HG03064 (cell line): Measurements from ENCODE around the gene SPARCL1.
"Not testable (repeated sequence)": the region's sequence is repeated elsewhere in the genome, so short reads cannot be mapped to it uniquely, and the experiment has no call there.

ENCODE experiments used
- ATAC-seq: cut with Tn5 transposase; IDR thresholded peaks from one replicate; pipeline ENCODE4 v1.9.1; 2021; ENCODE audit warnings: low read depth; ENCODE audit not compliant: unreplicated experiment

SPARCL1 gene

DNA sequence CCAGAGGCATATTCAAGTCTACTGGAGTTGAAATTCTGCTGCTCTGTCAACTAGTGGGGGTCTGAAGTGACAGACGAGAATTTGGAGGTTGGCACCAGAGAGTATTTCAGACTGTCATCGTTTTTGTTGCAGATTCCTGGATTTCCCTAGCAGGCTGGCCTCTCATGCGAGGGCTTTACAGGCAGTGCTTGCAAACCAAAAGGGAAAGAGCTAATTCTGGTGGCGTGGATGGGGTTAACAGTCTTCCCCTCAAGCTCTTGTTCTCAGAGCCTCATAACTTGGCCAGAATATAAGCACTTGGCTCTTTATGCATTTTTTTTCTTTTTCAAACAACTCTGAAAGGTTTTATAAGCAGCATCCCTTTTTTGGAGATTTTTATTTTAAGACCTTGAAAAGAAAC lies at the start of gene SPARCL1:
SPARCL1 (minus strand) TSS at position 190 of the 400 bp plus-strand sequence. CDS start 29,802 bp downstream, outside the sequence.
- ATAC-seq, result no peak

GRCh38 chr4:87575983-87576382 lies 46.8 kb upstream of the SPARCL1 start:
- no peak for ATAC-seq

- no peak for ATAC-seq
These were observed 46.2 kb upstream of the SPARCL1 start for GRCh38 chr4:87575408-87575807.

DNA sequence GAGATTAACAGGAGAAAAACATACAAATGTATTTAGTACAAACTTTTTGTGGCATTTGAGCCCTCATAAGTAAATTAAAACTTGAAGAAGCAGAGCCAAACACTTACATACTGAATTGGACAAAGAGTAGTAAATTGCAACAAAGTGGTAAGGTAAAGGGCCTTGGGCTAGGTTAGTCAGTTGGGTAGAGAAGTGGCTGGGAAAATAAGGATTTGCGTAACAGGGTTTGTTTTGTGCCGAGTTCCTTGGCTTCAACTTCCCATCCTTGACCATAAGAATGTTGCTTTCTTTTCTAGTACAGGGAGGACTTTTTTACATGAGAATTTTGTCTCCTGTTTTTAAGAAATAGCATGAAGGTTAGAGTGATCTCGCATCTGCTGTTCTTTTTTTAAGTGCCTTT lies 45.8 kb upstream of the SPARCL1 start:
- no peak for ATAC-seq

GRCh38 chr4:87574376-87574775 lies 45.2 kb upstream of the SPARCL1 start:
- not testable (repeated sequence) for ATAC-seq

DNA sequence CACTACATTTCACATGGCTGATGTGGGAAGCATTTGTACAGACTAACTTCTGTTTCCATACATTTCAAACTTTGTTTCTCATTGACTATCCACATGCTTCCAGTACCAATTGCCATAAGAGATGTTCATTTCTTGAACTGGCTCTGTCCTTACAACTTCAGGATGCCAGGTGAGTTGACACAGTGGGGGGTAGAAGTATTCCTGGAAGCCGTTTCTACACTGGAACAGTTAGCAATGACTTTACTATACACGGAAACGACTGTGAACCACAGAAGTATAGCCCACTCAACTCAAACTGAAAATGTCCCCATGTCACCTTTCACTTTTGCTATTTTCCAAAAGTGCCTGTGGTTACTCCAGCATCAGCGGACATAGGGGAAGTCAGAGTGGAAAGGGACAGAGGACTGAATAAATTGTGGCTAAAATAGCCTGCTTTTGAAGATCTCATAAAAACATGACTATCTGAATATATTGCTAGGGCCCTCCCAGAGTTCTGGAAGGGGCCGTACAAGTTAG lies 41.2 kb upstream of the SPARCL1 start:
- no peak for ATAC-seq

DNA sequence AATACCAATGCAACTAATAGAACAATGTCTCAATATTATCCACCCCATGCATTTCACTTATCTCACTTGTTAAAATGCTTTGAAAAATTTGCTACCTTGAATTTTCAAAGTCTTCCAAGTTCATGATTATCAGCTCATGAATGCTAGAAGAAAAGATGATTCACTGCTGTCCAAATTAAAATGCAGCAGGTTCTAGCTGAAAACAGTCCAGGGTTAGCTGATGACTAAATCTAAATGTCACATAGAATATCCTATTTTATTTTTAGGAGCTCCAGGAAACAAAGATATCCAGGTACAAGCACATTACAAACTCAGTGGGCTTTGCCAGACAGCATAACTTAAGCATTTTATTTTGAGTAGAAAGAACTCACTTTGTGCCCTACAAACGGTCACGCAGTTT lies 38.0 kb upstream of the SPARCL1 start:
- ATAC-seq, result no peak

DNA sequence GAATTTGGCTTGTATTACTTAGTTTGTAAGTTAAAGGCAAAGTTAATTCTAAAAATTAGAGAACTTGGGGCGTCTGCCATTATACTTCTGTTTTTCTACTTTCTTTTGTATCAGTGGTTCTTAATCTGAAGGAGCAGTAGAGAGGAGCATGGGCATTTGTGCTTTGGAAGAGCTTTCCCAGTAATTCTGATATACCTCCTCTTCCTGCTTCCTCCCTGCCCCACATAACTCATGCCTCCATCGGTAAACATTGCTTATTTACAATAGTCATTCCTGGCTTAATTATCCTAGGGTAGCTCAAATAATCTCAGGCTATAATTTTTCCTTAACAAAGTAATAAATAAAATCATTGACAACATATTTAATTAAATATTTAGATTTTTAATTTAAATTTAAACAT lies 37.1 kb upstream of the SPARCL1 start:
- no peak for ATAC-seq

DNA sequence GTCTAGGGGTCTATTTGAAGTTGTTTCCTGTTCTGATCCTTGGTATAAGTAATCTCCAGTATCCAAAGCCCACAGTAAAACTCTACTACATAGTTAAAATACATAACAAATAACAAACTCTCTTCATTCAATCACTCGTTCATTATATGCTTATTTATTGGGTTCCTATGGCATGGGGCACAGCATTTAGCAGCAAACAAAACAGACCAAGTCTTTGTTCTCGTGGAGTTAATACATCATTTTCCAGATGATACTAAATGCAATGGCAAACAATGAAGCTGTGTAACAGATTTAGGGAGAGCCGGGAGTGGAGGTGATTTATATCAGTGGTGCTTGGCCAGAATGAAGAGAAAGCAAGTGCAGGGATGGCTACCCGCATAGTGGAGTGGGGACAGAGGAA lies 36.6 kb upstream of the SPARCL1 start:
- no peak for ATAC-seq

DNA sequence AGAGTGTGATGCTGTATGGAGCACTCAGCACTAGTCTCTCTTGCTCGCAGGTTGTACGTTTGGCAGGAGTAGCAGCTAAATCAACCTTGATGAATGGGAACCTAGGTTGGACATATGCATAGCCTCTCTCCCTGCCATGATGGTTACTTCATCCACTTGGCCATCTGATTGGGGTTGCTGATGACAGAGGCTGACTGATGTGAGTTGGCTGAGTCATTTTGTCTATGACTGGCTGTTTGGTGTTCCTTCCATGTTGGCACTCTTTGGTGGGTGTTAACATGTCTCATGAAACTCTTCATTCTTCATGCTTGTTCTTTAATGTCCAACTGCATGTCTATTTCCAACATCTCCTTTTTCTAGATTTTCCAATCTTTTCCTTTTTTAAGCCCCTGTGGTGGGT lies 31.6 kb upstream of the SPARCL1 start:
- ATAC-seq, result no peak

- peak; percentile 100 for ATAC-seq
These were observed 30.1 kb upstream of the SPARCL1 start for GRCh38 chr4:87559090-87559837.

- no peak for ATAC-seq
These were observed 28.2 kb upstream of the SPARCL1 start for GRCh38 chr4:87557348-87557747.

DNA sequence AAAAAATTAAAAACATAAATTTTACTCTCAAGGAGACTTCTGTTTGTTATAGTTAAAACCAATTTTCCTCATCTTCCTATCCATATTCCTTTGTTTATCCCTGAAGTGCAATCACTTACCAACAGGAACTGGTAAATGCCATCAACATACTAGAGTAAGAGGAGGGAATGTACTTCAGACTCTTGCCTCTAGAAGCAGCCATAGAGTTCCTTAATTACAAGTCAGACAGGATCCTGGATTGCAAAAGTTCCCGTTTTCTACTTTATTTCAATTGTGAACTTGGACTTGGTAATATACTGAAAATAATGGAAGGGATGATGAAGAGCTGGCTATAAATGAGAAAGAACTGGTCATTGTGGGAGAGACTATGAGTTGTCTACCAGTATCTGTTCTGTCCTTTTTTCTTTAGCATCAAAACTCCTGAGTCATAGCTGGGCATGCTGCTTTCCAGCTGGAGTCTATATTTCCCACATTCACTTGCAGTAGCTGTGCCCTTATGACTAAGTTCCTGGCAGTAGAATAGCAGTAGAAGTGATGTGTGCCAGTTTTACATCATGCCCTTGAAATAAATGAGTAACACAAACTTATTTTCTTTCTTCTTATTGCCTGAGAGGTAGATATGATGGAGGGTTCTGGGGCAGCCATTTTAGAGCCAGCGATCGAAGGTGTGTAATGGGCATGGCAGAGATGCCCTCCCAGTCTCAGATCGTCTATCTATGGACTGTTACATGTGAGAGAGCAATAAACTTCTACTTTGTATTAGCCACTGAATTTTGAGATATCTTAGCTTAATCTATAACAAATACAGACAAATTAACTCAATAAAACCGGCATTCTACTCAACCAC lies 26.8 kb upstream of the SPARCL1 start:
- no peak for ATAC-seq

- no peak for ATAC-seq
These were observed 24.0 kb upstream of the SPARCL1 start for GRCh38 chr4:87553182-87553581.

DNA sequence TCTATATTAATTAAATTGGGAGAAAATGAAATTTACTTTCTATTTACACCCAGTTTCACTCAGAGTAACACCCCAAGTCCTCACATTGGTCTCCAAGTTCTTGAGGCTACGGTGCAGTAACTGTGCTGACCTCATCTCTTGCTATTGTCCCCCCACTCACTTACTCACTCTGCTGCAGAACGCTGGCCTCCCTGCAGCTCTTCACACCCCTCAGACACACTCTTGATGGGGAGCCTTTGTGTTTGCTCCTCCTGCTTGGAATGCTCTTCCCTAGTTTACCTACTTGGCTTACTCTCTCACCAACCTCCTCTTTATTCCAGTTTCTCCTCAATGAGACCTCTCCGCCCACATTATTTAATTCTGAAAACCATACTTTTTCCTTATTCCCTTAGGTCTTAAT lies 22.2 kb upstream of the SPARCL1 start:
- no peak for ATAC-seq

DNA sequence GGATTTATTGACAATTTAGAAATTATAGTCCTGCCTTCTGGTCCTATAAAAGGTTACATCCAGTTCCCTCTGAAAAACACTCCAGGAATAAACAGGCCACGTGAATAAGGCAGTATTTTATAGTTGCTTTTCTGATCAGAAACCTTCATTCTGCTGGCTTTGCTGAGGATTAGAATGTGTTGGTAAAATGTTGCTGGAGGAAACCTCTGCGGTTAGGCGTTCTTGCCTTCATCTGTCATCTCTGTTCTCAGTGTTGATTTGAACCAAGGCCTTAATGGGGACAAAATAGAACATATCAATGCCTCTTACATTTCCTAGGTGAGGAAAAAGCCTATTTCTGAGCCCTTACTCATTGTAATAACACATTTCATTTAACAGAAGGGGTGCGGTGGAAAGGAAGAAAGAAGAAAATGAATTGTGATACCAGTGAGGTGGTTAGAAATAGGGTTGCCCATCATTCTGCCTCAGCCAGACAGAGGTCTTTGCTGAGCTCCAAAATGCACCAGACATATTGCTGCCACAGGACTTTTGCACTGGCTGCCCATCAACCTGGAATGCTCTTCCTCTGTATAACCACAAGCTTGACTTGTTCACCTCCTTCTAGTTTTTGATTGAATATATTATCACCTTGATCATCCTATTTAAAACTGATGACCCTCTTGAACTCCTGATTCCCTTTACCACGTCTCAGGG lies 18.0 kb upstream of the SPARCL1 start:
- ATAC-seq, result no peak

- no peak for ATAC-seq
These were observed 15.9 kb upstream of the SPARCL1 start for GRCh38 chr4:87545052-87545451.

GRCh38 chr4:87543835-87544461 lies 14.8 kb upstream of the SPARCL1 start:
- ATAC-seq, result no peak

GRCh38 chr4:87542734-87543312 lies 13.6 kb upstream of the SPARCL1 start:
- ATAC-seq, result no peak
